Left kidney (tissue), 8 donors: ENCODE measurements around the gene B3GNT7. TPM values are rescaled to one million over a fixed set of nuclear protein-coding genes. Genes with fewer than 3 reads are reported as not detected.
"Not testable (repeated sequence)": the region's sequence is repeated elsewhere in the genome, so short reads cannot be mapped to it uniquely, and the experiment has no call there.

Experiments used
- DNase-seq: peaks from one replicate; pipeline ENCODE4 v3.0.0-alpha.2; 2013
- long read RNA-seq, 8 donors: transcript quantifications; one replicate each; lab custom pipeline, GENCODE V29; 2026
- polyA plus RNA-seq: library from polyadenylated mRNA; unstranded; fragments of 120-200 nt; gene quantifications from one replicate; pipeline ENCODE4 v1.2.1, GENCODE V29; 2013; ENCODE audit not compliant: insufficient read length

Gene B3GNT7, protein sequence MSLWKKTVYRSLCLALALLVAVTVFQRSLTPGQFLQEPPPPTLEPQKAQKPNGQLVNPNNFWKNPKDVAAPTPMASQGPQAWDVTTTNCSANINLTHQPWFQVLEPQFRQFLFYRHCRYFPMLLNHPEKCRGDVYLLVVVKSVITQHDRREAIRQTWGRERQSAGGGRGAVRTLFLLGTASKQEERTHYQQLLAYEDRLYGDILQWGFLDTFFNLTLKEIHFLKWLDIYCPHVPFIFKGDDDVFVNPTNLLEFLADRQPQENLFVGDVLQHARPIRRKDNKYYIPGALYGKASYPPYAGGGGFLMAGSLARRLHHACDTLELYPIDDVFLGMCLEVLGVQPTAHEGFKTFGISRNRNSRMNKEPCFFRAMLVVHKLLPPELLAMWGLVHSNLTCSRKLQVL
- 3.1 TPM for polyA plus RNA-seq
- long read RNA-seq, donor 1, result 0 reads
- long read RNA-seq, donor 2, partial matches to known transcripts, result 0 of 2 reads
- long read RNA-seq, donor 2, other reads (novel, unspliced or antisense), result 0 of 2 reads
- long read RNA-seq, donor 3, partial matches to known transcripts, result 0 of 3 reads
- long read RNA-seq, donor 3, other reads (novel, unspliced or antisense), result 0 of 3 reads
- long read RNA-seq, donor 4, result 0 reads
- long read RNA-seq, donor 5, result 0 reads
- long read RNA-seq, donor 6, result 0 reads
- long read RNA-seq, donor 7, partial matches to known transcripts, result 1,705 of 1,722 reads
- long read RNA-seq, donor 7, other reads (novel, unspliced or antisense), result 17 of 1,722 reads
- long read RNA-seq, donor 8, result 0 reads

- no peak for DNase-seq
These were observed at the start of gene B3GNT7 for GRCh38 chr2:231395188-231396057. Gene B3GNT7, plus strand, starts transcription at chr2:231395710. Its CDS starts 94 bp downstream, at chr2:231395804.

DNA sequence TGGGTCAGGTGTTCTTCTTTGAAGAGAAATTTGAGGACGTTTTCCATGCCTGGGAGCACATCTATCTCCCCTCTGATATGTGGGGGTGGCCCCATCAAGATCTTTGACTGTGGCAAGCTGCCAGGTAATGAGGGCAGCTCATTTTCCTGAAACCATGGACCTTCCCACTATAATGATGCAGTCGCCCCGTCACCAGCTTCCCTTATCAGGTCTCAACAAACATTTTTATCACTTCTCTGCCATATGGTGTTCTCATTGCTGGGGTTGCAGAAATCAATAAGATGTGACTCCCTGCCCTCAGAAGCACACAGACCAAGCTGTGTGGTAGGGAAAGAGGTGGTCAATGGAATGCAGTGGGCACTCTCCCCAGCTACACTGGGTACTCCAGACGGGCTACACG, 48.4 kb upstream of the B3GNT7 start:
- DNase-seq, result no peak

DNA sequence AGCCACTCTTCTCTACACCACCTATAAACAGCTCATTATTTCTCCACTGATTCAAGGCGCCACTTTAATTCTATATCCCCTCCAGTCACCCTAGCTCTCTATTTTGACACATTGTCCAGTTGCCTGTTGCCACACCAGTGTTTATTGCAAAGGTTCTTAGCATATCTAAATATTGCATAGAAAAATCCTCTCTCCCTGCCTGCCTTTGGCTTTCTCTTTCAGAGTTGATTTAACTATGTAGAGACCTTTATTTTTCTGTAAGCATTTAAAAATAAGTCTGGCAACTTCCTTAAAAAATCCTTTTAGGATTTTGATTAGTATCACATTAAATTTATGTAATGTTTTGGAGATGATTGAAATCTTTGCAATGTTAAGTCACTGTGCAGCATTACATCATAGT, 47.9 kb upstream of the B3GNT7 start:
- DNase-seq, result no peak

- no peak for DNase-seq
These were observed 47.3 kb upstream of the B3GNT7 start for GRCh38 chr2:231348173-231348572.

- no peak for DNase-seq
These were observed 46.7 kb upstream of the B3GNT7 start for GRCh38 chr2:231348704-231349373.

DNA sequence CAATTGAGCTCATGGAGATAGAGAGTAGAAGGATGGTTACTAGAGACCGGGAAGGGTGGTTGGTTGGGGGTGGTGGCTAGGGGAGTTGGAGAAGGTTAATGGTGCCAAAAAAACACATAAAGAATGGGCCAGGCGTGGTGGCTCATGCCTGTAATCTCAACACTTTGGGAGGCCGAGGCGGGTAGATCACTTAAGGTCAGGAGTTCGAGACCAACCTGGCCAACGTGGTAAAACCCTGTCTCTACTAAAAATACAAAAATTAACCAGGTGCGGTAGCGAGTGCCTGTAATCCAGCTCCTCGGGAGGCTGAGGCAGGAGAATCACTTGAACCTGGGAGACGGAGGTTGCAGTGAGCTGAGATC, 46.2 kb upstream of the B3GNT7 start:
- not testable (repeated sequence) for DNase-seq

DNA sequence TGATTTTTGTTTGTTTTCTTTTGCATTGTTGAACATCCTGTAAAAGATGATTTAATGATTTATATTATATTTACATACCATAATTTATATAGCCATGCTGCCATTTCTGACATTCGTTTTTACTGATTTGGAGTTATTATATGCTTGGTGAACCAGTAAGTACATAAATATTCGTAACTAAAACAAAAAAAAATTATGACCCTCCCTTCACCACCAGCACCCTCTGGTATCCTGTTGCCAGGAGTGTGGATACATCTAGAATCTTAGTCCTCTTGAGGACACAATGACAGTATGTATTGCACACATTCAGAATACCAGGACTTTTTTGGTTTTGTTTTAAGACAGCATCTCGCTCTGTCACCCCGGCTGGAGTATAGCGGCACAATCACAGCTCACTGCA, 43.9 kb upstream of the B3GNT7 start:
- DNase-seq, result no peak

DNA sequence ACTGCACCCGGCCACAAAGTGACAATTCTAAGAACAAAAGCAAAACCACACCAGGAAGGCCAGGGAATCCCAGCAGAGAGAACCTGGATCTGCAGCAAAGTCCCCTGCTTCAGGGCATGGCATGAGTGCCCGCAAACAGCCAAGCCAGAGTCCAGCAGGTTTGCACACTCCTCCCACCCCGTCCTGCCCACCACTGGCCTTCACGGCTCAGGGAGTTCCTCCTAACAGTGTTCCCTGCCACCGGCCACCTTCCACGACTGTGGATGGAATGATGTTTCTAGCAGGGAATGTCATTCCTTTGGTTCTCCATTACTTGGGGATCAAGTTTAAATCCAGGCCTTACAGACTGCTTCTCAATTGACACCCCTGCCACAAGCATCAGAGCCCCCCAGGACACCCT, 42.0 kb upstream of the B3GNT7 start:
- DNase-seq, result no peak

DNA sequence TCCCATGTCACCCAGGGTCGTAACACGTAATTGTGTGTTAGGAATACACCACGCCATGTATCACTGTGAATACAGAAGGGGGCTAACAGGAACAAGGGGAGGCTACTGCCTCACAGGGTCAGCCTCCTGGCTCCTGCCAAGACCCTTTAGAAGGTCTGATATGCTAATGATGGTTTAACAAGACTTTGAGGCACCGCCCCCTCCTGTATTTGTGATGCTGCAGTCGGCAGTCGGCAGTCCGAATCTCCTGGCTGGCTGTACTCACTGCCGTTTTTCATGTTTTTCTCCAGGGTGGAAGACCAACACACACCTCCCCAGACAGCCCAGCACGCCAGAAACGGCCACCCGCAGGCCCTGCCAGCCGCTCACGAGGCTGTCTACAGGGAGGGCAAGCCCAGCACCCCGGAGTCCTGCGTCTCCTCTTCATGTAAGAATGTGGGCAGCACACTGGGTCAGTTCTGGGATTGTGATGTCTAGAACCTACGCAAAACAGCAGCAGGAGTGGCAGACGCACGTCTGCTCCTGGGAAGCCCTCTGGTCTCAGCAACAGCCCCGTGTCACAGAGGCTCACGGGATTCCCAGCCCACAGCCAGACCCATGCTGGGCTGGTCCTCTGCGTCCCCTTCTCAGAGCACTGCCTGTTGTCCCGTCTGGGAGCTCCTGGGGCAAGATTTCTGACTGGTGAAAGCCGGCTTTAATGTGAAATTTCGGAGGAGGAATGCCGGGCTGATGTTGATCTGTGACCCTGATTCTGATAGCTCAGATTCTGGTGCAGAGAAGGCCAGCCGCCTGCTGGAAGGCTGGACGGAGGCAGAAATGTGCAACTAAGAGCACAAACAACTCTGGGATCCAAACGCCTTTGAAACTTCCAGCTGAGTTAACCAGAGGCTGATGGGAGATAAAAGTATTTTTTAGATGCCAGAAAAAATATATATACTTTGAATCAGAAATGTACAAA, 39.7 kb upstream of the B3GNT7 start:
- no peak for DNase-seq

DNA sequence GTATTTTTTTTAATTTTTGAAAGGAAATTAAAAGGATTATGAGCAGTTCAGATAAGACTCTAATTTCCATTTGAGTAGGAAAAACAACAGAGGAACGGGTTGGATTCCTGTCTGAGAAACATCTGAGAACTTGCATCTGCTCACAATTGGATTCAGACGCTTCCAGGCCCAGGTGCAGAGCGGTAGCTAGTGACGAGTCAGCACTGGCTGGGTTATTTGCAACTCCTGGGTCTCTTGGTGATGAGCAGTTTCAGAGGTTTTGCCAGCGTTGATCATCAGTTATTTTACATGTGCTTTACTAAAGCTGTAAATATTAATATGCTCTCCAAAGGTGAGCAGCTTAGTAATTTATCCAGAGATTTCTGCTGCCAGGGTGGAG, 39.1 kb upstream of the B3GNT7 start:
- DNase-seq, result no peak

DNA sequence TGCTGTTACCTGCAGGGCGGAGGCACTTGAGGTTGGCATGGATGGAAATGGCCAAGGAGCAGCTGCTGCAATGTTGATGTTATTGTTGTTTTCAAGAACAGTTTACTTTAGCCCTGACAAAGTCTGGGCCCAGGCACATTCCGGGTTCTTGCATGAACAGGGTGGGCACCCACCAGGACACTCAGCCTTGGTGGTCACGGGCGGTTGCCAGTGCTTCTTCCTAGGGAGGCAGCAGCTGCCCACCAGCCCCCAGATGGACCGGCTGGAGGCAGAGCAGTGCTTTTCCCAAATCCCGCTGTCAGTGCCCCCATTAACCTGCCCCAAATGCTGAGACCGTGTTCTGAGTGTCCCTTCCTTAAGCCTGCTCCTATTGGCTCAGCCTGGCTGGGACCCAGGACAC, 38.5 kb upstream of the B3GNT7 start:
- DNase-seq, result no peak

DNA sequence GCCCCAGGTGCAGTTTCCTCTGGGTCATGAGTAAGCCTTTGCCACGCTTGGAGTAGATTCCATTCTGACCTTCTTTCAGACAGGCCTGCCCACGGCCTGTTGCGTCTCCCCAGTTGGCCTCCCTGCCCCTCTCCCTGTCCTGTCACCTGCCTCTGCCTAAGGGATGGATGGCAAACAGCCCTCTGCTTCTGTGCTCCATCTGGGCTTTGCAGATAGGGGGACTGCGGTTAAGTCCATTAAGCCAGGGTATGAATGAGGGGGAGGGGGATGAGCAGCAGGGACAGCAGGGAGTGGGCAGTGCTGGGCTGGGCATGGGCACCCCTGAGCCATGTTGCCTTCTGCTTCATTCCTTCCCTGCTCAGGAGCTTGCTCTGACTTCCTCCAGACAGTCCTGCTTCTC, 37.6 kb upstream of the B3GNT7 start:
- DNase-seq, result no peak

DNA sequence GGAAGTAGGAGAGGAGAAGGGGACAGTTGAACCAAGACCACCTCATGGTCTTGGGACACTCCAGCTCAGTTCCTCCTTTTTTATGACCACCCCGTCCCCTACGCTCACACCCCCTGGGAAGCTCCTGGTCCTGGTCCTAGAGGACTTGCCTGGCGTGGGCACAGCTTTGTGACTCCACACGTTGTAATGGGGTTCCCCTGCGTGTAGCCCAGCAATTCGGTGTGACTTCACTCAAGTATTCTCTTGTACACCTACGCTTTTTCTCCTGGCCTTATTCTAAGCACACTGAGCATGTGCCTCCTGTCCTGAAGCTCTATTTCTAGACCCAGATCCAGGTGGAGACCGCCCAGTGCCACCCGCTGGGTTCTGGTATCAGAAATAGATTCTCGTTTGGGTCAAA, 36.1 kb upstream of the B3GNT7 start:
- no peak for DNase-seq

- no peak for DNase-seq
These were observed 35.6 kb upstream of the B3GNT7 start for GRCh38 chr2:231359948-231360347.

- no peak for DNase-seq
These were observed 35.1 kb upstream of the B3GNT7 start for GRCh38 chr2:231360401-231360800.

DNA sequence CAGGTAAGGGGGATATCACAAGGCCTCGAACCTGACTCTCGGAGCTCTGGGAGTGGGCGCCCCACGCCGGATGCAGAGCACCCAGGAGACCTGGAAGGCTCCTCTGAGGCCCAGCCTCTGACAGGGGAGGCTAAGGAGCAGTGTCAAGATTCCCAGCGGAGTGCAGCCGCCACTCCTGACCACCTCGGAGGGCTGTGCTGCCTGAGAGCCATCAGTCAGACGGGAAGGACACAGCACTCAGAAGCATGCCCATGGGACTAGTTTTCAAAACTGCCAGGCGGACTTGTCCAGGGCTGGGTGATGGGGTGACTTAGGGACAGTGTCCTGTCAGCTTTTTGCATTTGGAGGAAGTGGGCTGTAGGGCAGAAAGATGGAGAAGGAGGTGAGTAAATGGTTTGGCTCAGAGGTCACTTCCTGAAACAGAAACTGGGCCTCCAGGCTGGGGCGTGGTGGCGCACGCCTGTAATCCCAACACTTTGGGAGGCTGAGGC, 34.6 kb upstream of the B3GNT7 start:
- no peak for DNase-seq

- DNase-seq, result no peak
These were observed 33.6 kb upstream of the B3GNT7 start for GRCh38 chr2:231361701-231362554.

DNA sequence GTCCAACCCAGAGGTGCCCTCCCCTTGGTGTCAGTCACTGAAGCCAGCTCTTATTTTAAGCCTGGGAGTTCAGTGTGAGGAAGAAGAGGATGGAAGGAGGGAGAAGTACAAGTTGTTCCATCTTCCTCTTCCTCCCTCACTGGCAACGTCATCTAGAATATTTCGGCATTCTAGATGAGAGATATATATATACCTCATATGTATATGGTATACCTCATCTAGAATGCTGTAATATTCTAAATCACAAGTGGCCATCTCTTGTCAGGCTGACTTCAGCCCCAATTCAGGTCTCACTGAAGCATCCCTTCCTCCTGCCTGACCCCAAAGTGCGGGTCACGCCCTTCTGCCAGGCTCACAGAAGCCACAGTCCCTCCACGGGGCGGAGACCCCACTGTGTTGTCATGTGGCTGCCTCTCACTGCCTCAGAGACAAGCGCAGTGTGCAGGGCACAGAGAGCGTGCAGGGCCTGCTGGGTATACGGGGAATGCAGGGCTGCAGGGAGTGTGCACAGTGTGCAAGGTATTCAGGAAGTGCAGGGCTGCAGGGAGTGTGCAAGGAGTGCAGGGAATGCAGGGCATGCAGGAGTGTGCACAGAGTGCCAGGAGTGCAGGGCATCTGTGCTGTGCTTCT, 32.8 kb upstream of the B3GNT7 start:
- no peak for DNase-seq

DNA sequence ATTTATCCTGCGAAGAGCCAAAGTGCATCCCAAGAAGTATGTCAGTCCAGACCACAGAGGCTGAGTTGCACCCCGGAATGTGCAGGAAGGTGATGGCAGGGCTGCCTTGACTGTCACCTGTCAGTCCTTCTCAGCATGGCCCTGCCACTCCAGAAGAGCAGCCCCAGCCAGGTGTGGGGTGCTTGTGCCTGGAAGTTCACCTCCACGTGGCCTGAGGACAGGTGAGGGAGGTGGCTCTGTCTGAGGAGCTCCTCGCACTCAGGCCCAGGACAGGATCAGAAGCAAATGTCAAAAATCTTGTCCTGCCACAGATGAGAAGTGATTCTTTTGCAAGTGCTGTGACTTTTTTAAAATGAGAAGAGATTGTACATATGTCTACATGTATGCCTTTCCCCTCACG, 31.4 kb upstream of the B3GNT7 start:
- DNase-seq, result no peak
